B cell (primary cell): ENCODE measurements around the gene AIRE. TPM values are rescaled to one million over a fixed set of nuclear protein-coding genes. Genes with fewer than 3 reads are reported as not detected.

Experiments
- ATAC-seq: fragments of 200-7000 bp; cut with Tn5 transposase; one replicate; pipeline ENCODE4 v1.10.0; 2021; ENCODE audit warnings: low read depth, mild to moderate bottlenecking, moderate number of reproducible peaks, moderate library complexity
- CTCF ChIA-PET: fragments of 350-600 bp; sonication (Branson Sonifier 250); formaldehyde crosslinking; loops from one replicate; lab custom pipeline; 2021; ENCODE audit warnings: antibody characterized with exemption, inconsistent platforms; lab: Charles Lee
- POLR2A ChIA-PET: fragments of 350-600 bp; sonication (Branson Sonifier 250); formaldehyde crosslinking; loops from one replicate; lab custom pipeline; 2021; ENCODE audit warnings: antibody characterized with exemption; lab: Charles Lee
- DNase-seq: peaks from one replicate; pipeline ENCODE4 v3.0.0; 2013
- H2AFZ ChIP-seq: 2 replicates; pipeline ENCODE4 v1.6.1; 2012; ENCODE audit warnings: mild to moderate bottlenecking, low read depth, low read length; ENCODE audit not compliant: insufficient read depth, poor library complexity, severe bottlenecking
- H3K27ac ChIP-seq, 2 donors: 1 replicate in 1 of 2; 2 replicates in 1 of 2; pipeline ENCODE4 v1.5.1; 2012 to 2013; ENCODE audit warnings: low read length in 2 of 2, mild to moderate bottlenecking in 2 of 2, moderate library complexity in 1 of 2
- H3K27me3 ChIP-seq, 4 experiments: fragments of 200-600 bp in 1 of 4; sonication (generic) in 1 of 4; replicated peaks in 1 of 4; 1 replicate in 2 of 4; 2 replicates in 2 of 4; pipeline versions ENCODE4 v1.6.1 to v1.7.0; 2013 to 2016; ENCODE audit warnings: low read length in 3 of 4, mild to moderate bottlenecking in 2 of 4, mixed read lengths in 1 of 4, moderate library complexity in 1 of 4; ENCODE audit not compliant: insufficient read depth in 4 of 4, control insufficient read depth in 3 of 4; ENCODE audit errors: control extremely low read depth in 1 of 4
- H3K36me3 ChIP-seq, 2 experiments: replicated peaks in 1 of 2; 1 replicate in 1 of 2; 2 replicates in 1 of 2; pipeline versions ENCODE4 v1.6.1 to v1.7.1; 2013; ENCODE audit warnings: low read length in 1 of 2; ENCODE audit not compliant: insufficient read depth in 2 of 2, control insufficient read depth in 1 of 2; ENCODE audit errors: control extremely low read depth in 1 of 2, extremely low read depth in 1 of 2
- H3K4me1 ChIP-seq, 2 donors: fragments of 200-600 bp in 1 of 2; sonication (generic) in 1 of 2; 1 replicate in 1 of 2; 2 replicates in 1 of 2; pipeline versions ENCODE4 v1.5.1 to v1.6.1; 2013 to 2017; ENCODE audit warnings: low read length in 2 of 2; ENCODE audit not compliant: control insufficient read depth in 2 of 2, insufficient read depth in 2 of 2
- H3K4me2 ChIP-seq: replicated peaks from 2 replicates; pipeline ENCODE3; 2012; ENCODE audit warnings: mild to moderate bottlenecking, low read depth, low read length; ENCODE audit not compliant: poor library complexity, severe bottlenecking
- H3K4me3 ChIP-seq, 5 experiments: fragments of 200-600 bp in 1 of 5; sonication (generic) in 1 of 5; 1 replicate in 3 of 5; 2 replicates in 2 of 5; pipeline versions ENCODE4 v1.5.1 to v1.7.0; 2011 to 2016; ENCODE audit warnings: low read length in 4 of 5, mild to moderate bottlenecking in 4 of 5, low read depth in 2 of 5, control low read depth in 1 of 5, moderate library complexity in 1 of 5; ENCODE audit not compliant: insufficient read depth in 1 of 5; ENCODE audit errors: control extremely low read depth in 1 of 5, extremely low read depth in 1 of 5
- H3K79me2 ChIP-seq: fragments of 200-600 bp; sonication (generic); one replicate; pipeline ENCODE4 v1.6.0; 2016; ENCODE audit warnings: low read length; ENCODE audit not compliant: control insufficient read depth, insufficient read depth
- H3K9ac ChIP-seq: fragments of 200-600 bp; sonication (generic); 2 replicates; pipeline ENCODE4 v1.6.1; 2017; ENCODE audit warnings: mild to moderate bottlenecking, low read length, moderate library complexity
- H3K9me3 ChIP-seq, 3 donors: one replicate each; pipeline versions ENCODE4 v1.6.1 to v1.7.1; 2013; ENCODE audit warnings: low read length in 2 of 3; ENCODE audit not compliant: control insufficient read depth in 2 of 3, insufficient read depth in 1 of 3; ENCODE audit errors: control extremely low read depth in 1 of 3
- H4K20me1 ChIP-seq: 2 replicates; pipeline ENCODE4 v1.6.0; 2012; ENCODE audit warnings: mild to moderate bottlenecking, low read length; ENCODE audit not compliant: insufficient read depth, control insufficient read depth, poor library complexity, severe bottlenecking
- H3K27ac Mint-ChIP-seq: one replicate; pipeline ENCODE4 v1.8.0; 2021; ENCODE audit warnings: mixed read lengths
- H3K27me3 Mint-ChIP-seq: one replicate; pipeline ENCODE4 v1.8.0; 2021; ENCODE audit warnings: mixed read lengths
- H3K4me1 Mint-ChIP-seq: one replicate; pipeline ENCODE4 v1.8.0; 2021; ENCODE audit warnings: mixed read lengths
- H3K4me3 Mint-ChIP-seq: one replicate; pipeline ENCODE4 v1.8.0; 2021; ENCODE audit warnings: mixed read lengths
- H3K9me3 Mint-ChIP-seq: one replicate; pipeline ENCODE4 v1.8.0; 2022; ENCODE audit warnings: mixed read lengths; ENCODE audit not compliant: insufficient read depth
- EZH2 ChIP-seq: IDR thresholded peaks from 2 replicates; pipeline ENCODE4 v1.6.1; 2012; ENCODE audit warnings: borderline replicate concordance, low read depth, mild to moderate bottlenecking, moderate library complexity, low read length; ENCODE audit not compliant: insufficient read depth, poor library complexity, severe bottlenecking
- WGBS: methylation state at CpG from one replicate; pipeline ENCODE4 v1.1.5; 2013; ENCODE audit warnings: missing lambda C conversion rate; ENCODE audit not compliant: insufficient coverage; 5-methylcytosine and 5-hydroxymethylcytosine counted together
- intact Hi-C: fragments of 100-400 bp; cut with micrococcal nuclease; formaldehyde crosslinking; loops from one replicate; pipeline ENCODE4 v1.10.0; 2022
- polyA plus RNA-seq: library from polyadenylated mRNA; depleted of rRNA; stranded (reverse); fragments of >200 nt; gene quantifications from 2 replicates; pipeline ENCODE4 v1.2.3, GENCODE V29; 2012
- total RNA-seq, 2 donors: library from RNA; stranded (reverse); fragments of 120-200 nt in 1 of 2; gene quantifications; 1 replicate in 1 of 2; 2 replicates in 1 of 2; pipeline versions ENCODE4 v1.2.3 to v1.2.4, GENCODE V29; 2013 to 2022
- TF ChIP-seq, protein P1 (sequence below): fragments of 200-600 bp; IDR thresholded peaks from one replicate; pipeline ENCODE4 v1.8.0; 2022; ENCODE audit warnings: antibody characterized with exemption, mild to moderate bottlenecking

Gene AIRE
- total and polyA plus RNA-seq, 2 donors (not counting 1 experiment from before 2014, with no cell fraction given), result 0.37 TPM; not detected in 1

- H3K4me2 ChIP-seq, result no peak overlapping the region
- ChIA-PET CTCF (interaction anchor here (1.1 kb wide), 1 partner anchor 22 kb away, joined by 3 read pairs; no protein-coding TSS in a partner anchor), POLR2A (no interaction called here)
- H3K4me1 ChIP-seq, result peaks cover 24 to 38% of the 10 kb centered on the region in 2 donors
- no peaks in the 10 kb centered on the region for H3K27me3 Mint-ChIP-seq
- intact Hi-C loops, result no loop called here
- H3K27ac ChIP-seq, result no peak overlapping the region
- H4K20me1 ChIP-seq, result no peaks in the 10 kb centered on the region
- H3K79me2 ChIP-seq, result no peaks in the 10 kb centered on the region
- no peak for ATAC-seq
- H2AFZ ChIP-seq, result no peak overlapping the region
- H3K4me3 ChIP-seq, result no peak overlapping the region
- no peaks in the 10 kb centered on the region for H3K27me3 ChIP-seq
- 78% methylated on average over 25 of the region's 25 CpGs for WGBS
- H3K27ac Mint-ChIP-seq, result peak overlapping the region; percentile 53
- H3K9ac ChIP-seq, result no peak overlapping the region
- peaks cover 30% of the 10 kb centered on the region for H3K4me1 Mint-ChIP-seq
- no peaks in the 10 kb centered on the region for H3K36me3 ChIP-seq
- H3K9me3 ChIP-seq, result peaks cover 0 to 3% (median 0%) of the 10 kb centered on the region in 3 donors
- H3K4me3 Mint-ChIP-seq, result peak overlapping the region; percentile 13
- no peak for TF ChIP-seq EZH2
- no peak for DNase-seq
- no peaks in the 10 kb centered on the region for H3K9me3 Mint-ChIP-seq
Observed at GRCh38 chr21:44291936-44292811, 6.5 kb downstream of the AIRE start.

GRCh38 chr21:44292812-44293195 is 7.1 kb downstream of the AIRE start:
- no peaks in the 10 kb centered on the region for H3K27me3 ChIP-seq
- no peaks in the 10 kb centered on the region for H3K79me2 ChIP-seq
- ATAC-seq (no peak), DNase-seq (no peak)
- H3K4me3 ChIP-seq, result no peak overlapping the region
- no peak overlapping the region for H3K4me2 ChIP-seq
- no peaks in the 10 kb centered on the region for H3K36me3 ChIP-seq
- Mint-ChIP-seq H3K4me1 (peaks cover 36% of the 10 kb centered on the region), H3K27me3 (no peaks in the 10 kb centered on the region), H3K27ac (no peak overlapping the region), H3K4me3 (peak overlapping the region; percentile 13), H3K9me3 (no peaks in the 10 kb centered on the region)
- no peak overlapping the region for H3K9ac ChIP-seq
- WGBS, result 93% methylated on average over 11 of the region's 15 CpGs
- no peak for TF ChIP-seq EZH2
- TF ChIP-seq, protein P1, sequence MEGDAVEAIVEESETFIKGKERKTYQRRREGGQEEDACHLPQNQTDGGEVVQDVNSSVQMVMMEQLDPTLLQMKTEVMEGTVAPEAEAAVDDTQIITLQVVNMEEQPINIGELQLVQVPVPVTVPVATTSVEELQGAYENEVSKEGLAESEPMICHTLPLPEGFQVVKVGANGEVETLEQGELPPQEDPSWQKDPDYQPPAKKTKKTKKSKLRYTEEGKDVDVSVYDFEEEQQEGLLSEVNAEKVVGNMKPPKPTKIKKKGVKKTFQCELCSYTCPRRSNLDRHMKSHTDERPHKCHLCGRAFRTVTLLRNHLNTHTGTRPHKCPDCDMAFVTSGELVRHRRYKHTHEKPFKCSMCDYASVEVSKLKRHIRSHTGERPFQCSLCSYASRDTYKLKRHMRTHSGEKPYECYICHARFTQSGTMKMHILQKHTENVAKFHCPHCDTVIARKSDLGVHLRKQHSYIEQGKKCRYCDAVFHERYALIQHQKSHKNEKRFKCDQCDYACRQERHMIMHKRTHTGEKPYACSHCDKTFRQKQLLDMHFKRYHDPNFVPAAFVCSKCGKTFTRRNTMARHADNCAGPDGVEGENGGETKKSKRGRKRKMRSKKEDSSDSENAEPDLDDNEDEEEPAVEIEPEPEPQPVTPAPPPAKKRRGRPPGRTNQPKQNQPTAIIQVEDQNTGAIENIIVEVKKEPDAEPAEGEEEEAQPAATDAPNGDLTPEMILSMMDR, result no peak
- POLR2A ChIA-PET, result no interaction called here
- peaks cover 0 to 3% (median 0%) of the 10 kb centered on the region in 3 donors for H3K9me3 ChIP-seq
- no peak overlapping the region for H3K27ac ChIP-seq
- no peaks in the 10 kb centered on the region for H4K20me1 ChIP-seq
- peaks cover 30 to 44% of the 10 kb centered on the region in 2 donors for H3K4me1 ChIP-seq
- CTCF ChIA-PET, result no interaction called here
- H2AFZ ChIP-seq, result no peak overlapping the region
- intact Hi-C loops, result no loop called here
